ENCODE measurements around the gene PASK.

DNA sequence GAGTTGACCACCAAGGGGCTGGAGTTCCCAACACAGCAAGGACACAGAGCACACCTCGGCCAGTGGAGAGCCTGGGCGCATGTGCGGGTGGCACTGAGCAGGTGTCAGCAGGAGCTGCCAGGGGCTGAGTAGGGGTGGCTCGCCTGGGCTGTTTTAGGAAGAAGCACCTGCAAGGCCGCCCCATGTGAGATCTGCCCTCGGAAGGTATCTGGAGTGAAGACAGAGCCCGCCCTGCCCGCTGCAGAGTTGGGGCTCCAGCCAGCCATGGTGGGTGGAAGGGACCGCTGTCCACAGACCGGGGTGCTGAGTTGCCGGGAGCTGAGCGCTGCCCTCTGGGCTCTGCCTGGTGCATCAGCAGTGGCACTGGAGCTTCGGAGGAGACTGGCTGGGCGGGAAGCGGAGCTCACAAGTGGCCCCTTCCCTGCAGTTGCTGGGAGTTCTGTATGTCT, 82.4 kb downstream of the PASK start:
- TF ChIP-seq, protein P1, sequence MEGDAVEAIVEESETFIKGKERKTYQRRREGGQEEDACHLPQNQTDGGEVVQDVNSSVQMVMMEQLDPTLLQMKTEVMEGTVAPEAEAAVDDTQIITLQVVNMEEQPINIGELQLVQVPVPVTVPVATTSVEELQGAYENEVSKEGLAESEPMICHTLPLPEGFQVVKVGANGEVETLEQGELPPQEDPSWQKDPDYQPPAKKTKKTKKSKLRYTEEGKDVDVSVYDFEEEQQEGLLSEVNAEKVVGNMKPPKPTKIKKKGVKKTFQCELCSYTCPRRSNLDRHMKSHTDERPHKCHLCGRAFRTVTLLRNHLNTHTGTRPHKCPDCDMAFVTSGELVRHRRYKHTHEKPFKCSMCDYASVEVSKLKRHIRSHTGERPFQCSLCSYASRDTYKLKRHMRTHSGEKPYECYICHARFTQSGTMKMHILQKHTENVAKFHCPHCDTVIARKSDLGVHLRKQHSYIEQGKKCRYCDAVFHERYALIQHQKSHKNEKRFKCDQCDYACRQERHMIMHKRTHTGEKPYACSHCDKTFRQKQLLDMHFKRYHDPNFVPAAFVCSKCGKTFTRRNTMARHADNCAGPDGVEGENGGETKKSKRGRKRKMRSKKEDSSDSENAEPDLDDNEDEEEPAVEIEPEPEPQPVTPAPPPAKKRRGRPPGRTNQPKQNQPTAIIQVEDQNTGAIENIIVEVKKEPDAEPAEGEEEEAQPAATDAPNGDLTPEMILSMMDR (IDR thresholded peaks at IDR 0.05): no peak
- no peak for TF ChIP-seq EP300 (IDR thresholded peaks at IDR 0.05)
- no peak for TF ChIP-seq POLR2A (IDR thresholded peaks at IDR 0.05)

Data from sigmoid colon (tissue), 4 donors.